Cardiac fibroblast (primary cell): ENCODE results near the gene RNF31.
"Not testable (repeated sequence)": the region's sequence is repeated elsewhere in the genome, so short reads cannot be mapped to it uniquely, and the experiment has no call there.

Source experiments
- DNase-seq, 2 donors: peaks; one replicate each; pipeline versions ENCODE4 v3.0.0 to v3.0.0-alpha.2; 2010; ENCODE audit warnings: low read depth in 2 of 2
- H3K4me3 ChIP-seq, 2 donors: replicated peaks in 1 of 2; 1 replicate in 1 of 2; 2 replicates in 1 of 2; pipeline ENCODE4 v1.5.1; 2011; ENCODE audit warnings: low read depth in 2 of 2, low read length in 2 of 2, mild to moderate bottlenecking in 2 of 2, moderate library complexity in 1 of 2
- TF ChIP-seq, protein P1 (sequence below): IDR thresholded peaks from one replicate; pipeline ENCODE4 v1.5.1; 2011; ENCODE audit warnings: low read depth, mild to moderate bottlenecking, low read length, inconsistent platforms

The RNF31 gene

DNA sequence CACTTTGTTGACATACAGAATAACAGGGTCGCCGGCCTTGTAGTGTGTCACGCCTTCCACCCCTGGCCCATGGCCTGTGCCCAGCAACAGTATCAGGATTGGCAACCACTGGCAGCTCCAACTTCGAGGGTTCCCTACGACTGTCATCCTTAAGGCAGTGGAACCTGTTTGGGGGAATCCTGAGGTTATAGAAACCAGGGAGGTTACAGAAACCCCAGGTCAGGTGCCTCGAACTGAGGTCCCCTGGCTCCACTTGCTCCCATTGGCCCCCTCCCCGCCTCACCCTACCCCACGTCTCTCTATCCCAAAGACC lies 47.5 kb downstream of the RNF31 start:
- H3K4me3 ChIP-seq, result peak overlapping the region; percentile 84 to 93
- TF ChIP-seq, protein P1, sequence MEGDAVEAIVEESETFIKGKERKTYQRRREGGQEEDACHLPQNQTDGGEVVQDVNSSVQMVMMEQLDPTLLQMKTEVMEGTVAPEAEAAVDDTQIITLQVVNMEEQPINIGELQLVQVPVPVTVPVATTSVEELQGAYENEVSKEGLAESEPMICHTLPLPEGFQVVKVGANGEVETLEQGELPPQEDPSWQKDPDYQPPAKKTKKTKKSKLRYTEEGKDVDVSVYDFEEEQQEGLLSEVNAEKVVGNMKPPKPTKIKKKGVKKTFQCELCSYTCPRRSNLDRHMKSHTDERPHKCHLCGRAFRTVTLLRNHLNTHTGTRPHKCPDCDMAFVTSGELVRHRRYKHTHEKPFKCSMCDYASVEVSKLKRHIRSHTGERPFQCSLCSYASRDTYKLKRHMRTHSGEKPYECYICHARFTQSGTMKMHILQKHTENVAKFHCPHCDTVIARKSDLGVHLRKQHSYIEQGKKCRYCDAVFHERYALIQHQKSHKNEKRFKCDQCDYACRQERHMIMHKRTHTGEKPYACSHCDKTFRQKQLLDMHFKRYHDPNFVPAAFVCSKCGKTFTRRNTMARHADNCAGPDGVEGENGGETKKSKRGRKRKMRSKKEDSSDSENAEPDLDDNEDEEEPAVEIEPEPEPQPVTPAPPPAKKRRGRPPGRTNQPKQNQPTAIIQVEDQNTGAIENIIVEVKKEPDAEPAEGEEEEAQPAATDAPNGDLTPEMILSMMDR, result no peak
- DNase-seq, result no peak

DNA sequence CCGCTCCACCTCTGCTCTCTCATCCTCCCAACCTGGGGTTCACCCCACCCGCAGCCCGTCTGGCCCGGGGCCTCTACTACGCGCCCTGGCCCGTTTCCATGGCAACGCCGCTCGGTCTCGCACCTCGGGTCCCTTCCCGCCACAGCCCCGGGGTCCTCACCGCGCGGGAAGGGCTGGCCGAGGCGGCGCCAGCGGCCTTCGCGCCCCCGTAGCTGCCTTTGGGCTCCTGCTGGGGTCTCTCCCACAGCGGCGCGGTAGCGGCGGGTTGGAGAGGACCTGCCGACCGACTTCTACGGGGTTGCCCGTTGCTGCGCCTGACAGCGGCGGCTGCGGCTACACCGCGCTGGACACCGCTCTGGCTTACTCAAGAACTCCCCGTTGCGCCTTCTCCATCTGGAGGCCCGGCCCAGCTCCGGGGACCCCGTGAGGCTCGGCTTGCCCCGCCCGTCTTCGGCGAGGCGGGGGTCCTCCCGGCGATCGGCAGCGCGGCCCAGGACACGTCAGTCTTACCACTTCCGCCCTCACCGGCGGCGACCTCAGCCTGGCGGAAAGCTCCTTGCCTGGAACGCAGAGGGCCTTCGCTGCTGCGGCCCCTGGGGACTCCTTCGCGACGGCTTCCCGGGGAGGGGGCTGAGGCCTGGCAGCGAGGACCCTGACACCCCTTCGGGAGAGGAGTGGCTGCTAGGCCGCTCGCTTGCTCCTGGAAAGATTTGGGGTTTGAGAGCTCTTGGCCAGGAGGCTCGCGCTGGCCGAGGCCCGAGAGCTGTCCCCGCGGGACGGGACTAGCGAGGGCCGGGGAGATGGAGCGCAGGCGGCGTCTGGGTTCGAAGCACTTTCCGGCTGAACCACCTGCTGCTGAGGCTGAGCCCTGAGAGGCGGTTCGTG lies 48.1 kb downstream of the RNF31 start, which contains the start of gene TM9SF1:
TM9SF1 (minus strand) TSS at position 256 of the 885 bp plus-strand sequence. CDS start 422 bp downstream, outside the sequence.
- TF ChIP-seq, protein P1, result no peak
- peak within 1 kb of the TSS; percentile 84 to 93 for H3K4me3 ChIP-seq
- DNase-seq, result peak; percentile 89 to 92

DNA sequence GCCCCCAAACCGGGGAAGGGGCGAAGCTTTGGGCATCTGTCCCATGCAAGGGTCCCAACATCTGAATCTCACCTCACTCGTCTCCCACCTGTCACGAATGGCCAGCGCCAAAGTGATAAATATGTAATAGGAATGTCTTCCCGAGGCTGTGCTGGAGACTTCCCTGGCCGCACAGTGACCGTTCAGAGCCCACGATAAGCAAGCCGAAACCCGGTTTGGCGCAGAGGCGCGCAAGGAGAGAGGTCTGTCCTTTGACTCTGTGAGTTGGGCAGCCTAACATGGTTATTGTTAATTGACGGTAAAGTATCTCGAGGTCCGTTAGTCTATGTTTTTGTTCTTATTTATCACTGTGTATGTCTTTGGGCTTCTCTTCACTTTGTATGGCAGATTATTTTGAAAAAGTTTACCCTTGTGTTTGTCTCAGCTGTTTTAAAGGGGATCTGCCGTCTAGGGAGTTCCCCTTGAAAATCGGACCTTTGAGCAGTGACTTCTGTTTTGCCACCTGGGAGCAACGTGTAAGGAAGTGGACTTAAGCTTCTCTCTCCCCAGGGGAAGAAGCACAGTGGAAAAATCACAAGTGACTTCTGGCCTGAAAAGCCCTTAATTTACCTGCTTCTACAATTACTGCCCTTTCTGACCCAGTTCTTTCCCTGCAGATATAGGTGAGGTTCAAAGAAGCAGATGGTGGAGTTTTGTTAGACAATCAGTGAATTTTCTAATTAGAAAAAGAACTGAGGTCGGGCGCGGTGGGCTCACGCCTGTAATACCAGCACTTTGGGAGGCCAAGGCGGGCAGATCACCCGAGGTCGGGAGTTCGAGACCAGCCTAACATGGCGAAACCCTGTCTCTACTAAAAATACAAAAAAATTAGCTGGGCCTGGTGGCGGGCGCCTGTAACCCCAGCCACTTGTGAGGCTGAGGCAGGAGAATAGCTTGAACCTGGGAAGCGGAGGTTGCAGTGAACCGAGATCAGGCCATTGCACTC lies 49.1 kb downstream of the RNF31 start:
- DNase-seq, result peak; percentile 27 to 35
- H3K4me3 ChIP-seq, result peak overlapping the region; percentile 84 to 93
- TF ChIP-seq, protein P1, result no peak

DNA sequence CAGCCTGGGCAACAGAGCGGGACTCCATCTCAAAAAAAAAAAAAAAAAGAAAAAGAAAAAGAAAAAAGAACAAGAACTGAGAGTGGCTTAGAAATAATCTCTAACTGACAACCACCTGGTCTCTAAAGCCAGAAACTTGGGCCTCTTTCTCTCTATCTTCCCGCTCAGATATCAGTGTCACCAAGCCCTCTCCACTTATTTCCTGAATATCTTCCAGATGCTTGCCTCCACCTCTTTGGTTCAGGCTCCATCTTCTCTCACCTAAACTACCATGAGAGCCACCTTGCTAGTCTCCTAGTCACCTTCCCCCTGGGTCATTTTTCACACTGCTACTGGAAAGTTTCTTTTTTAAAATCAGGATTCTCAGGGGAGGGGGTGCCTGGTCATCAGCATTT lies 49.8 kb downstream of the RNF31 start:
- TF ChIP-seq, protein P1, result no peak
- H3K4me3 ChIP-seq, result no peak overlapping the region
- no peak for DNase-seq

DNA sequence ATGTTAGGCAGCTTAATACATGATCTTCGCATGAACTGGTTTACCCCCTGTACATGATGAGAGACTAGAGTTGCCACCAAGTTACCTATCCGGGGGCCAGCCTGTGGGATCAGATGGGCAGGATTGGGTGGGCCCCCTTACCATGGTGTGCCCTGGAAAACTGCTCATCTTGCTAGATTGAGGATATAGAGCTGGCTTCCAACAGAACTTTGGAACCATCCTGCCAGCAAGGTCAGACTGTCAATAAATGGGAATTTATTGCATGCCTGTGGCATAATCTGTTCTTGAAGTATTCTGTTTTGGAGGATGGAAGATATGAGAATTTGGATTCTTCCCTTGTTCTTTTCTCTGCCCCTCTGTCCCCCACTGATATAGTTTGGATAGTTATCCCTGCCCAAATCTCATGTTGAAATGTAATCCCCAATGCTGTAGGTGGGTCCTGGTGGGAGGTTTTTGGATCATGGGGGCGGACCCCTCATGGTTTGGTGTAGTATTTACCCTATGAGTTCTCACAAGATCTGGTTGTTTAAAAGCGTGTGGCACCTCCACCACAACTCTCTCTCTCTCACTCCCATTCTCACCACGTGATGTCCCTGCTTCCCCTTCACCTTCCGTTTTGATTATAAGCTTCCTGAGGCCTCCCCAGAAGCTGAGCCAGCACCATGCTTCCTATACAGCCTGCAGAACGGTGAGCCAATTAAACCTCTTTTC lies 51.7 kb downstream of the RNF31 start:
- TF ChIP-seq, protein P1, result no peak
- DNase-seq, result no peak
- no peak overlapping the region for H3K4me3 ChIP-seq

DNA sequence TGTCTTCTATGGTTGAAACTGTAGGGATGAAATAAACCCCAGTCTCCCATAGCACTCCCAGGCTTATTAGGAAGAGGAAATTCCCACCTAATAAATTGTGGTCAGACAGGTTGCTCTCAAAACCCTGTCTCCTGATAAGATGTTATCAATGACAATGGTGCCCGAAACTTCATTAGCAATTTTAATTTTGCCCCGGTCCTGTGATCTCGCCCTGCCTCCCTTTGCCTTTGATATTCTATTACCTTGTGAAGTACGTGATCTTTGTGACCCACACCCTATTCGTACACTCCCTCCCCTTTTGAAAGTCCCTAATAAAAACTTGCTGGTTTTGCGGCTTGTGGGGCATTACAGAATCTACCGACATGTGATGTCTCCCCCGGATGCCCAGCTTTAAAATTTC lies 55.2 kb downstream of the RNF31 start:
- H3K4me3 ChIP-seq, DNase-seq: not testable (repeated sequence)

DNA sequence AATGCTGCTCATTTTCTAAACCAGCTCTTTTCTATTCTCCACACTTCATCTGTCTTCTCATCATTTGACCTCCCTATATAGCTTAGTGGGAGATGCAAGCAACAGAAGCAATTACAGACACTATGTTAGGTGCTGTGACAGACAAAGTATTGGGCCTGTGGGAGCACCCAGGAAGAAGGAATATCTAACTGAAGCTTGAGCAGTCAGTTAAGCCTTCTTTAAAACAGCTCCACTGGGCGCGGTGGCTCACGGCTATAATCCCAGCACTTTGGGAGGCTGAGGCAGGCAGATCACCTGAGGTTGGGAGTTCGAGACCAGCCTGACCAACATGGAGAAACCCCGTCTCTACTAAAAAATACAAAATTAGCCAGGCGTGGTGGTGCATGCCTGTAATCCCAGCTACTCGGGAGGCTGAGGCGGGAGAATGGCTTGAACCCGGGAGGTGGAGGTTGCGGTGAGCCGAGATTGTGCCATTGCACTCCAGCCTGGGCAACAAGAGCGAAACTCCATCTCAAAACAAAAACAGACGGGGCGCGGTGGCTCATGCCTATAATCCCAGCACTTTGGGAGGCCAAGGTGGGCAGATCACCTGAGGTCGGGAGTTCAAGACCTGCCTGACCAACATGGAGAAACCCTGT lies 56.1 kb downstream of the RNF31 start:
- H3K4me3 ChIP-seq, DNase-seq: not testable (repeated sequence)
